OCI-LY1 (cell line): ENCODE results near the gene MS4A6A.
"Not testable (repeated sequence)": the region's sequence is repeated elsewhere in the genome, so short reads cannot be mapped to it uniquely, and the experiment has no call there.

Experiments used
- H2AFZ ChIP-seq: fragments of 200-600 bp; sonication (generic), shearing (Covaris generic); 2 replicates; pipeline ENCODE4 v1.6.0; 2014; ENCODE audit warnings: antibody characterized with exemption, mild to moderate bottlenecking, low read length
- H3F3A ChIP-seq: fragments of 200-600 bp; sonication (generic), shearing (Covaris generic); 2 replicates; pipeline ENCODE4 v1.6.0; 2014; ENCODE audit warnings: mild to moderate bottlenecking, antibody characterized with exemption, low read length, moderate library complexity; ENCODE audit not compliant: insufficient read depth
- H3K27ac ChIP-seq: fragments of 200-600 bp; sonication (generic); 2 replicates; pipeline ENCODE4 v1.5.1; 2014; ENCODE audit warnings: low read length, mixed run types, mild to moderate bottlenecking, low read depth; ENCODE audit not compliant: poor library complexity, severe bottlenecking
- H3K27me3 ChIP-seq: fragments of 200-600 bp; sonication (generic); 2 replicates; pipeline ENCODE4 v1.6.0; 2014; ENCODE audit warnings: antibody characterized with exemption, mild to moderate bottlenecking, low read length, moderate library complexity; ENCODE audit not compliant: insufficient read depth
- H3K36me3 ChIP-seq: fragments of 200-600 bp; sonication (generic); 2 replicates; pipeline ENCODE4 v1.6.1; 2014; ENCODE audit warnings: mild to moderate bottlenecking, antibody characterized with exemption, low read length, moderate library complexity, mixed read lengths; ENCODE audit not compliant: insufficient read depth
- H3K4me1 ChIP-seq: fragments of 200-600 bp; sonication (generic); 2 replicates; pipeline ENCODE4 v1.5.1; 2014; ENCODE audit warnings: mild to moderate bottlenecking, low read length, moderate library complexity; ENCODE audit not compliant: insufficient read depth, severe bottlenecking
- H3K4me2 ChIP-seq: fragments of 200-600 bp; sonication (generic), shearing (Covaris generic); 2 replicates; pipeline ENCODE4 v1.6.1; 2014; ENCODE audit warnings: low read length
- H3K4me3 ChIP-seq: fragments of 200-600 bp; sonication (generic); 2 replicates; pipeline ENCODE4 v1.5.1; 2014; ENCODE audit warnings: low read length, low read depth, mild to moderate bottlenecking, mixed read lengths; ENCODE audit not compliant: poor library complexity, severe bottlenecking
- H3K79me2 ChIP-seq: fragments of 200-600 bp; shearing (Covaris generic); 2 replicates; pipeline ENCODE4 v1.6.1; 2016; ENCODE audit warnings: mixed run types, low read length, mixed read lengths; ENCODE audit not compliant: insufficient read depth
- H3K9ac ChIP-seq: fragments of 200-600 bp; sonication (generic), shearing (Covaris generic); 2 replicates; pipeline ENCODE4 v1.6.1; 2014; ENCODE audit warnings: mild to moderate bottlenecking, low read length, mixed read lengths
- H3K9me2 ChIP-seq: fragments of 200-600 bp; sonication (generic), shearing (Covaris generic); 2 replicates; pipeline ENCODE4 v1.6.1; 2014; ENCODE audit warnings: low read depth, mild to moderate bottlenecking, low read length, mixed read lengths
- H3K9me3 ChIP-seq: fragments of 200-600 bp; shearing (Covaris generic); 2 replicates; pipeline ENCODE4 v1.6.1; 2014; ENCODE audit warnings: low read length, mixed read lengths
- H4K20me1 ChIP-seq: fragments of 200-600 bp; sonication (generic), shearing (Covaris generic); 2 replicates; pipeline ENCODE4 v1.6.0; 2016; ENCODE audit warnings: mild to moderate bottlenecking, low read length; ENCODE audit not compliant: insufficient read depth
- CTCF ChIP-seq: fragments of 200-600 bp; sonication (generic), shearing (Covaris generic); IDR thresholded peaks from 2 replicates; pipeline ENCODE4 v1.5.1; 2017; ENCODE audit warnings: mild to moderate bottlenecking, antibody characterized with exemption, low read length, moderate library complexity, mixed read lengths
- EZH2 ChIP-seq: fragments of 200-600 bp; sonication (generic), shearing (Covaris generic); IDR thresholded peaks from 2 replicates; pipeline ENCODE4 v1.8.0; 2017; ENCODE audit warnings: borderline replicate concordance, mixed run types, mild to moderate bottlenecking, antibody characterized with exemption, low read length, moderate library complexity, mixed read lengths

The MS4A6A gene

GRCh38 chr11:60155931-60156330, 27.0 kb downstream of the MS4A6A start:
- no peaks in the 10 kb centered on the region for H3K27me3 ChIP-seq
- H3K9me2 ChIP-seq = no peaks in the 10 kb centered on the region
- no peaks in the 10 kb centered on the region for H3K4me1 ChIP-seq
- no peaks in the 10 kb centered on the region for H3K79me2 ChIP-seq
- no peak overlapping the region for H3K9ac ChIP-seq
- no peak overlapping the region for H3K4me3 ChIP-seq
- no peak overlapping the region for H3K4me2 ChIP-seq
- H3K27ac ChIP-seq = no peak overlapping the region
- H3K9me3 ChIP-seq = no peaks in the 10 kb centered on the region
- H2AFZ ChIP-seq = no peak overlapping the region
- no peaks in the 10 kb centered on the region for H3K36me3 ChIP-seq
- H3F3A ChIP-seq = no peaks in the 10 kb centered on the region
- no peak for TF ChIP-seq CTCF
- TF ChIP-seq EZH2 = no peak
- no peaks in the 10 kb centered on the region for H4K20me1 ChIP-seq

GRCh38 chr11:60152727-60153126, 30.2 kb downstream of the MS4A6A start:
- not testable (repeated sequence) for H3K79me2 ChIP-seq, H3K9me2 ChIP-seq, H3K36me3 ChIP-seq, H3K9ac ChIP-seq, H3K4me1 ChIP-seq, H2AFZ ChIP-seq, H3K27ac ChIP-seq, H3K27me3 ChIP-seq, H3F3A ChIP-seq, H3K9me3 ChIP-seq, H4K20me1 ChIP-seq, H3K4me2 ChIP-seq, H3K4me3 ChIP-seq

- TF ChIP-seq EZH2 (no peak), CTCF (no peak)
- no peaks in the 10 kb centered on the region for H3K9me3 ChIP-seq
- no peaks in the 10 kb centered on the region for H3K36me3 ChIP-seq
- H3K4me3 ChIP-seq = no peak overlapping the region
- H3K79me2 ChIP-seq = no peaks in the 10 kb centered on the region
- no peaks in the 10 kb centered on the region for H3F3A ChIP-seq
- H3K9me2 ChIP-seq = no peaks in the 10 kb centered on the region
- H3K4me1 ChIP-seq = no peaks in the 10 kb centered on the region
- H3K27ac ChIP-seq = no peak overlapping the region
- no peak overlapping the region for H3K4me2 ChIP-seq
- H4K20me1 ChIP-seq = no peaks in the 10 kb centered on the region
- H2AFZ ChIP-seq = no peak overlapping the region
- H3K27me3 ChIP-seq = no peaks in the 10 kb centered on the region
- H3K9ac ChIP-seq = no peak overlapping the region
Observed at GRCh38 chr11:60150279-60150678, 32.6 kb downstream of the MS4A6A start.

- Histone ChIP-seq H3K27ac (no peak overlapping the region), H3K4me3 (no peak overlapping the region), H3K27me3 (no peaks in the 10 kb centered on the region), H3K4me2 (no peak overlapping the region), H3K4me1 (no peaks in the 10 kb centered on the region), H3K9me2 (no peaks in the 10 kb centered on the region), H3K9me3 (no peaks in the 10 kb centered on the region), H4K20me1 (no peaks in the 10 kb centered on the region), H3F3A (no peaks in the 10 kb centered on the region), H3K9ac (no peak overlapping the region), H2AFZ (no peak overlapping the region), H3K79me2 (no peaks in the 10 kb centered on the region), H3K36me3 (no peaks in the 10 kb centered on the region)
- TF ChIP-seq EZH2 (no peak), CTCF (no peak)
Observed at GRCh38 chr11:60145677-60146076, 37.2 kb downstream of the MS4A6A start.
